ENCODE results near the gene LMO7. TPM values are rescaled to one million over a fixed set of nuclear protein-coding genes. Genes with fewer than 3 reads are reported as not detected.

The LMO7 gene
- total RNA-seq, 2 experiments from 2014 or later: 21.4 to 25.4 TPM

DNA sequence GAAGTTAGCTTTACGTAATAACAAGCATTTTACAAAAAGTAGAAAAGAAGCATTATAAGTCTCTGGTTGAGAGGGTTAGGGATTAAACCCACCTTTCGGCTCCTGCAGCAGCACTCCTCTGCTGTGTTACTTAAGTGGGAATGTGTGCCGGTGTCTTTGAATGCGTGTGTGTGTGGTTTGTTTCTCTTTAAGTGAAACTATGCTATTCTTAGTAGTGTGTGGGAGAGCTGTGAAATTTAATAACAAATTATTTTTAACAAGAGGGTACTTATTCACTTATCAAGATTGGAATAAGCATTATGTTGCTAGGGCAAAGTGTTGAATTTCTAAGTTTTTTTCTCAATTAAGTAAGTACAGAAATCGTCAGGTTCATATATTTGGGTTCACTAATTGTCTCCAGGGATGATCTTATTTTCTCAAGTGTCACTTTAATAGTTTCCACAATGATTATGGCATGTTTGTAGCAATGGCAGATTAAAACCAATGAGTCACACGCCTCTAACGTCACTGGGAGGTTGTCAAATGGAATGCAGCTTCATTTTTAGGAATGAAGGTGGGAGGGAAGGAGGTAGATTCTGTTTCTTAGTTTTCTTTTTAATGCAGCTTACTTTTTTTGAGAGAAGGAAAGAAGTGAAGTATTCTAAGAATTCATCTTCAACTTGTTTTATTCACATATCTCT, 151.3 kb downstream of the LMO7 start:
- H3K27ac ChIP-seq (ENCODE audit: low read depth, low read length, poor library complexity, severe bottlenecking): no peak overlapping the region
- H3K36me3 ChIP-seq (ENCODE audit: insufficient read depth, low read length): no peaks in the 10 kb centered on the region
- POLR2A ChIA-PET: no interaction called here
- H3K9me3 ChIP-seq (ENCODE audit: low read length): no peaks in the 10 kb centered on the region
- H2AFZ ChIP-seq (ENCODE audit: low read length): no peak overlapping the region
- no peaks in the 10 kb centered on the region for H4K20me1 ChIP-seq (ENCODE audit: insufficient read depth, low read length)
- H3K4me2 ChIP-seq (ENCODE audit: low read length): no peak overlapping the region
- TF ChIP-seq EZH2phosphoT487 (IDR thresholded peaks at IDR 0.05; ENCODE audit: borderline replicate concordance, low read depth, low read length): no peak
- TF ChIP-seq, protein P1, sequence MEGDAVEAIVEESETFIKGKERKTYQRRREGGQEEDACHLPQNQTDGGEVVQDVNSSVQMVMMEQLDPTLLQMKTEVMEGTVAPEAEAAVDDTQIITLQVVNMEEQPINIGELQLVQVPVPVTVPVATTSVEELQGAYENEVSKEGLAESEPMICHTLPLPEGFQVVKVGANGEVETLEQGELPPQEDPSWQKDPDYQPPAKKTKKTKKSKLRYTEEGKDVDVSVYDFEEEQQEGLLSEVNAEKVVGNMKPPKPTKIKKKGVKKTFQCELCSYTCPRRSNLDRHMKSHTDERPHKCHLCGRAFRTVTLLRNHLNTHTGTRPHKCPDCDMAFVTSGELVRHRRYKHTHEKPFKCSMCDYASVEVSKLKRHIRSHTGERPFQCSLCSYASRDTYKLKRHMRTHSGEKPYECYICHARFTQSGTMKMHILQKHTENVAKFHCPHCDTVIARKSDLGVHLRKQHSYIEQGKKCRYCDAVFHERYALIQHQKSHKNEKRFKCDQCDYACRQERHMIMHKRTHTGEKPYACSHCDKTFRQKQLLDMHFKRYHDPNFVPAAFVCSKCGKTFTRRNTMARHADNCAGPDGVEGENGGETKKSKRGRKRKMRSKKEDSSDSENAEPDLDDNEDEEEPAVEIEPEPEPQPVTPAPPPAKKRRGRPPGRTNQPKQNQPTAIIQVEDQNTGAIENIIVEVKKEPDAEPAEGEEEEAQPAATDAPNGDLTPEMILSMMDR (conservative IDR thresholded peaks at IDR 0.05; ENCODE audit: low read length): no peak
- no peaks in the 10 kb centered on the region for H3K4me1 ChIP-seq (ENCODE audit: insufficient read depth, low read length, poor library complexity, severe bottlenecking)
- no peaks in the 10 kb centered on the region for H3K79me2 ChIP-seq (ENCODE audit: insufficient read depth, low read depth, low read length)
- intact Hi-C loops (cut with micrococcal nuclease; ENCODE audit: unreplicated experiment): no loop called here
- DNase-seq (ENCODE audit: low spot score): no peak
- no peaks in the 10 kb centered on the region for H3K9me2 ChIP-seq (ENCODE audit: insufficient read depth, low read length)
- BruUV-seq (replicated peaks): no TSS peak
- CTCF ChIA-PET (ENCODE audit: unreplicated experiment): no interaction called here
- no peak overlapping the region for H3K4me3 ChIP-seq (ENCODE audit: low read depth, low read length, poor library complexity, severe bottlenecking)

DNA sequence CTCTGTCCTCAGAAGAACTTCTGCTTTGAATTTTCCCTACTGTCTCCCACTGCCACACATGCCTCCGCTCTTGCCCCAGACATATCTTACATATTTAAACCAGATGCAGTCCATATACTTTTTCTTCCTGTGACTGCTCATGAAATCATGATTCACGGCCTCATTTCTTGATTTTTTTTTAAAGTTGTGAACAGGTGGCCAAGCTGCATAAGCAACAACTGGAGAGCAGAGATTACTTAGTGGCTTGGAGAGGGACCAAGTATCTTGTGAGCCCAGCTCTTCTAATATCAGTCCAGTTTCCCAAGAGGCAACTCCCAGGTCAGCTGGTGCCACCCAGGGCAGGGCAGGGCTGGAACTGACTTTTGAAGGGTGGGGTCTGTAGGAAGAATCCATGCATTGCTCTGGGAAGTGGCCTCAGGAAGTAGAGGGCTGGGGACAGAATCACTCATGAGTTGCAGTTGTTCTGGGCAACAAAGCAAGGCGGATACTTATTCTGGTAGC, 152.4 kb downstream of the LMO7 start:
- no peaks in the 10 kb centered on the region for H4K20me1 ChIP-seq (ENCODE audit: insufficient read depth, low read length)
- TF ChIP-seq, protein P1 (conservative IDR thresholded peaks at IDR 0.05; ENCODE audit: low read length): no peak
- TF ChIP-seq EZH2phosphoT487 (IDR thresholded peaks at IDR 0.05; ENCODE audit: borderline replicate concordance, low read depth, low read length): no peak
- no peak overlapping the region for H3K4me3 ChIP-seq (ENCODE audit: low read depth, low read length, poor library complexity, severe bottlenecking)
- no peaks in the 10 kb centered on the region for H3K9me3 ChIP-seq (ENCODE audit: low read length)
- intact Hi-C loops (cut with micrococcal nuclease; ENCODE audit: unreplicated experiment): no loop called here
- H3K4me2 ChIP-seq (ENCODE audit: low read length): no peak overlapping the region
- no peak for DNase-seq (ENCODE audit: low spot score)
- POLR2A ChIA-PET: no interaction called here
- no peaks in the 10 kb centered on the region for H3K4me1 ChIP-seq (ENCODE audit: insufficient read depth, low read length, poor library complexity, severe bottlenecking)
- H3K27ac ChIP-seq (ENCODE audit: low read depth, low read length, poor library complexity, severe bottlenecking): no peak overlapping the region
- BruUV-seq (replicated peaks): no TSS peak
- H3K79me2 ChIP-seq (ENCODE audit: insufficient read depth, low read depth, low read length): no peaks in the 10 kb centered on the region
- no peaks in the 10 kb centered on the region for H3K36me3 ChIP-seq (ENCODE audit: insufficient read depth, low read length)
- no peak overlapping the region for H2AFZ ChIP-seq (ENCODE audit: low read length)
- CTCF ChIA-PET (ENCODE audit: unreplicated experiment): no interaction called here
- no peaks in the 10 kb centered on the region for H3K9me2 ChIP-seq (ENCODE audit: insufficient read depth, low read length)

DNA sequence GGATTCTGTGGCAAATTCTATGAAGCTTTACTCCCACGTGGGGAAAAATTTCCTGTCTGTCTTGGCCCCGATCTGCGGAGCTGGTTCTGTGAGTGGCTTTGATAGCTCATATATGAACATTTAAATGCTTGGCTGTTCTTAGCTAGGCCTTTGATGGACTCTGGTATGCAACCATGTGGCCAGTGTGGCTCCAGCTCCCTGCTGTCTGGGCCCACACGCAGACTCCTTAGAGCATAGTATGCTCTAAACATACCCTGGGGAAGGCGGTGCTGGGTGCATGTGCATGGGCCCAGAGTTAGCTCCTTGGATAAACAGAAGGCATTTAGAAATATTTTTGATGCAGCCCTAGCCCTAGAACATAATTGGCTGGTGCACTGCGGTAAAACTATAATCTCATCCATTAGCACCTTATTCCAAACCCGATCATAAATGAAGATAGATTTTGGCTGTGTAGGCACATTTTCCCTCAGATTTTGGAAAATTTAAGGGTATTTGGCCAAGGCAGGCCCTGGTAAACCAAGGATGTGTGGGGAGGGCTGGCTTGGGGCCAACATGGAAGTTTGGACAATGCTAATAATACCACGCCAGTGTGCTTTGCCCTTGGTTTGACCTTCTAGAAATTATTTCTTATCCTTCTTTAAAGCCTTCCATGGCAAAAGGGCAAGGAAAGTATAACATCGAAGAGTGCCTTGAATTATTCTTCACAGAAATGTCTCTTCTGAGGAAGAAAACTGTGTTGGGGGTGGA, 153.5 kb downstream of the LMO7 start:
- no TSS peak for BruUV-seq (replicated peaks)
- ChIA-PET CTCF (ENCODE audit: unreplicated experiment) (no interaction called here), POLR2A (interaction anchor here (0.5 to 0.8 kb wide), 2 partner anchors 15 to 174 kb away, joined by 3 read pairs; no protein-coding TSS in a partner anchor)

More for the DNA sequence above, 153.5 kb downstream of the LMO7 start:
- Histone ChIP-seq H3K9me2 (ENCODE audit: insufficient read depth, low read length) (no peaks in the 10 kb centered on the region), H3K9me3 (ENCODE audit: low read length) (no peaks in the 10 kb centered on the region), H3K79me2 (ENCODE audit: insufficient read depth, low read depth, low read length) (no peaks in the 10 kb centered on the region), H3K36me3 (ENCODE audit: insufficient read depth, low read length) (no peaks in the 10 kb centered on the region), H3K4me2 (ENCODE audit: low read length) (no peak overlapping the region), H3K4me3 (ENCODE audit: low read depth, low read length, poor library complexity, severe bottlenecking) (no peak overlapping the region), H3K4me1 (ENCODE audit: insufficient read depth, low read length, poor library complexity, severe bottlenecking) (no peaks in the 10 kb centered on the region), H3K27ac (ENCODE audit: low read depth, low read length, poor library complexity, severe bottlenecking) (no peak overlapping the region), H2AFZ (ENCODE audit: low read length) (no peak overlapping the region), H4K20me1 (ENCODE audit: insufficient read depth, low read length) (no peaks in the 10 kb centered on the region)
- DNase-seq (ENCODE audit: low spot score): no peak
- intact Hi-C loops (cut with micrococcal nuclease; ENCODE audit: unreplicated experiment): no loop called here
- TF ChIP-seq, protein P1 (conservative IDR thresholded peaks at IDR 0.05; ENCODE audit: low read length): no peak
- TF ChIP-seq EZH2phosphoT487 (IDR thresholded peaks at IDR 0.05; ENCODE audit: borderline replicate concordance, low read depth, low read length): no peak

Measured in OCI-LY7 (cell line).